Right cardiac atrium (tissue), 5 donors: Measurements from ENCODE around the gene ECPAS. TPM values are rescaled to one million over a fixed set of nuclear protein-coding genes. Genes with fewer than 3 reads are reported as not detected.

ENCODE experiments used
- ATAC-seq, 2 donors: fragments of 200-7000 bp; cut with Tn5 transposase; one replicate each; pipeline versions ENCODE4 v1.8.0 to v1.9.1; 2020; ENCODE audit warnings: moderate library complexity in 2 of 2, mild to moderate bottlenecking in 1 of 2
- DNase-seq, 3 donors: peaks; one replicate each; pipeline ENCODE4 v3.0.0-alpha.2; 2020
- H3K27ac ChIP-seq: one replicate; pipeline ENCODE4 v1.5.1; 2013; ENCODE audit warnings: mild to moderate bottlenecking, low read length, control low read depth, moderate library complexity
- H3K27me3 ChIP-seq: one replicate; pipeline ENCODE4 v1.6.1; 2013; ENCODE audit not compliant: control insufficient read depth, insufficient read depth
- H3K4me1 ChIP-seq: one replicate; pipeline ENCODE4 v1.6.1; 2013; ENCODE audit warnings: low read length; ENCODE audit not compliant: control insufficient read depth, insufficient read depth
- H3K4me3 ChIP-seq: one replicate; pipeline ENCODE4 v1.5.1; 2013; ENCODE audit warnings: low read length, control low read depth
- H3K9me3 ChIP-seq: one replicate; pipeline ENCODE4 v1.6.1; 2013; ENCODE audit warnings: low read length; ENCODE audit not compliant: control insufficient read depth
- WGBS: extraction: QIAGEN DNeasy Blood & Tissue Kit; methylation state at CpG from one replicate; pipeline ENCODE4 v1.1.7; 2013; 5-methylcytosine and 5-hydroxymethylcytosine counted together
- intact Hi-C, 4 donors: fragments of 100-400 bp; cut with DNase I; formaldehyde crosslinking; loops; one replicate each; pipeline versions ENCODE4 v1.11.0 to v1.14.0; 2022 to 2023
- polyA plus RNA-seq: library from polyadenylated mRNA; stranded (reverse); fragments of 200-250 nt; gene quantifications from one replicate; pipeline ENCODE4 v1.2.3, GENCODE V29; 2013
- total RNA-seq, 4 donors: library from RNA; stranded (reverse); fragmentation: NEBNext Ultra II Directional; extraction: Animal tissue kit (Norgen Biotek cat#: 25700); gene quantifications; one replicate each; pipeline ENCODE4 v1.2.1, GENCODE V29; 2021
- donor health status: healthy with polysubstance abuse.
- donor health status: DM: no; HTN: yes; CAD: no.
- donor health status: DM: no; HTN: no; CAD: no.
- donor health status: DM: no; HTN: yes; CAD: no; lungs with severe emphysema.
- donor health status: DM: yes; HTN: yes; CAD: no.

Gene ECPAS
- total and polyA plus RNA-seq, 5 donors = 24.3 to 99.1 (median 90.0) TPM

GRCh38 chr9:111442360-111443027 lies 41.7 kb downstream of the ECPAS start:
- H3K4me1 ChIP-seq = no peaks in the 10 kb centered on the region
- no peaks in the 10 kb centered on the region for H3K27me3 ChIP-seq
- no peak overlapping the region for H3K27ac ChIP-seq
- WGBS = 91% methylated on average over 4 of the region's 4 CpGs
- no peak for ATAC-seq
- no peak for DNase-seq
- H3K9me3 ChIP-seq = no peaks in the 10 kb centered on the region
- intact Hi-C loops = loop anchor here in 1 of 4 donors (10.0 kb wide), 1 partner anchor 82 kb away; the partner anchor contains the start of gene ZNF483
- no peak overlapping the region for H3K4me3 ChIP-seq

DNA sequence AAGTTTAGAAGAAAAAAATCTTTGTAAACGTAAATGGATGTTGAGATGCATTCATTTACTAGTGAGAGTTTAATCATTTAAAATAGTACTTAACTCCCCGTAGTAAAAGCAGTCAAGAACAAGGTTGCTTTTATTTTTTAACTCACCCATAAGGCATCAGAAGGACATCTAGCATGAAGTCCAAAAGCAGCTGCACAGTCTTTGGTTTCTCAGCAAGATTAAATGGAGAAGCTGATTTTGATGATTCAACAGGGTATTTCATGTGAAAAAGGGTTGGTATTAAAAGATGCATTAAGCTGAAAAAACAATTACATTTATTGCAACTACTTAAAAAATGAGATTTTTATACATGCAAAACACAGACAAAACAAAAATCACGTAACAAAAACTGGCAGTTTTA lies 44.0 kb downstream of the ECPAS start:
- ATAC-seq (no peak), DNase-seq (no peak)
- no peak overlapping the region for H3K4me3 ChIP-seq
- H3K27me3 ChIP-seq = no peaks in the 10 kb centered on the region
- no peaks in the 10 kb centered on the region for H3K9me3 ChIP-seq
- intact Hi-C loops = loop anchor here in 1 of 4 donors (10.0 kb wide), 1 partner anchor 85 kb away; the partner anchor contains the start of gene ZNF483
- no peaks in the 10 kb centered on the region for H3K4me1 ChIP-seq
- H3K27ac ChIP-seq = no peak overlapping the region
- 87% methylated on average over 3 of the region's 3 CpGs for WGBS

DNA sequence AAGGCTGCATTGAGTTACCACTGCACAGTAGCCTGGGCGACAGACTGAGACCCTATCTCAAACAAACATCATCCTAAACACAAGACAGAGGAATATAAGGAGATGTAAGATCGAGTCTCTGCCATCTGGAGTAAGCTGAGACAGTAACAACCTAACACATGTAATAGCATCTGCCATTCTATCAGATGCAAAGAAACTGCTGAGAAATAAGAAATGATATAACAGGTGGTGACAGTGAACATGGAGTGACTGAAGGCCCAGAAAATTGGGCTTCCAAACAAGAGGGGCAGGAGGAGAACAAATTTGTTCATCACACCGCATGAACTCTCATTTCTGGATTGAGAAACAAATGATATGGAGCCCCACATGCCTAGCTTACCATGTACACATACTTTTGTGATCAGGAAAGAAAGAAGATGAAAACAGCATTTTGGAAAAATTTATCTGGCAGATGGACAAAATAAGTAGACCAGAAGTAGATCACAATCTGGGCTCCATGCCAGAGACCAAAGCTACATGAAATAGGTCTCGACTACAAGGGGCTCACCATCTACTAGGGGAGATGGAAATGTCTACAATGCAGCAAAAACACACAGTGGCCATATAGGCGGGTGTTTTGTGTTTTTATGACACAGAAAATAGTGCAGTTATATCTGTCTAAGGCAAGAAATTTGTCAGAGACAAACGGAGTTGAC lies 45.5 kb downstream of the ECPAS start:
- no peaks in the 10 kb centered on the region for H3K9me3 ChIP-seq
- intact Hi-C loops = no loop called here
- H3K4me3 ChIP-seq = no peak overlapping the region

DNA sequence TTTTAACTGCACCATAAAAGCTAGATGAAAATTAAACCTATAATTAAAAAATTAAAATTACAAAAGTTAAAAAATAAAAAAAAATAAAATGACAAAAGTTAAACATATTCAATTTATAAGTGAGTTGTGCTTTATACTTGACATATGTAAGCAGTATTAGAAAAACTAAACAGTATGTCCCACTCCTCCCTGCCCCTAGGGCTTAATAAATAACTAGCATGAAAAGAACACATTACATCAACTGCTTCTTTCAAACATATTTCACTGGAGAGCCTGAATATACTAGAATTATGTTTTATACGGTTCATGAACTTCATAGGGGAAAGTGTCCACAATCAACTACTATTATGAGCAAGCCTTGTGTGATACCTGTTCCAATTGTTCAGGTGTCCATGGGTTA lies 47.6 kb downstream of the ECPAS start:
- no peaks in the 10 kb centered on the region for H3K4me1 ChIP-seq
- intact Hi-C loops = no loop called here
- H3K27me3 ChIP-seq = no peaks in the 10 kb centered on the region
- H3K27ac ChIP-seq = no peak overlapping the region
- DNase-seq (no peak), ATAC-seq (no peak)
- no peaks in the 10 kb centered on the region for H3K9me3 ChIP-seq
- WGBS = 86% methylated on average over 1 of the region's 1 CpG
- no peak overlapping the region for H3K4me3 ChIP-seq

More for the DNA sequence above, 45.5 kb downstream of the ECPAS start:
- Histone ChIP-seq H3K4me1 (no peaks in the 10 kb centered on the region), H3K27ac (no peak overlapping the region), H3K27me3 (no peaks in the 10 kb centered on the region)
- WGBS = 89% methylated on average over 6 of the region's 6 CpGs
- DNase-seq = no peak
- no peak for ATAC-seq

DNA sequence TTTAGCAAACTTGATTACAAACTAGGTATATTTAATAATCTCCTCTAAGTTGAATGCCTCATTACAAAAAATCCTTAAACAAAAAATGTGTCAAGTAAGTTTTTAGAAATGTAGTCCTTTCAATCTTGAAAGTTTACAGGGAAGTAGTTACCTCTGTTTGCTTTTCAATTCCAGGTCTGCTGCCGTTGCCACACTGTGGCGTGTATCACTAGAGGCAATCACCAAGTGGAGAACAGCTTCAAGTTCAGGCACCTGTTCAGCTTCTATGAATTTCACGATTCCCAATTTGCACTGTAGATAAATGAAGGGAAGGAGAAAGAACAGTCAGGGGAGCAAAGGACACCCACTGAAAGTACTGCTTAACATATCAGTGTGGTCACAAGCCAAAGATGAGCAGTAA lies 51.1 kb downstream of the ECPAS start:
- intact Hi-C loops = no loop called here
- no peak overlapping the region for H3K4me3 ChIP-seq
- no peaks in the 10 kb centered on the region for H3K4me1 ChIP-seq
- DNase-seq (no peak), ATAC-seq (no peak)
- H3K27ac ChIP-seq = no peak overlapping the region
- 94% methylated on average over 3 of the region's 3 CpGs for WGBS
- no peaks in the 10 kb centered on the region for H3K9me3 ChIP-seq
- H3K27me3 ChIP-seq = no peaks in the 10 kb centered on the region

DNA sequence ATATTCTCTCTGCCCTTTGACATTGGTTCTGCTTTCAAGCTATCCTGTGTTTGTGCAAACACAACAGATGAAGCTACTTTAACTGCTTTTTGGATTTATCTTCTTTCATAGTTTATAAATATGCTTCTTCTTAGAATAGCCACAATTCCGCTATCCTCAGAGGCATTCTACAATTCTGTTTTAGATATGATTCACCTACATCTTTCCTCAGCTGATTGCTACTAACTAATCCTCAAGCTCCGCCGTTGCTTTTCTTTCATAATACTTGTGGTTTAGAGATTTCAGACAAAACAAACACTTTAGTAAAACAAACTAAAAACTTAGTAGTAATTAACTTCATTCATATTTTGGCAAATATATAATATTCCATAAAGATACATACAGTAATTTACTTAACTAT lies 52.5 kb downstream of the ECPAS start:
- H3K9me3 ChIP-seq = no peaks in the 10 kb centered on the region
- H3K4me1 ChIP-seq = no peaks in the 10 kb centered on the region
- intact Hi-C loops = no loop called here
- no peak overlapping the region for H3K4me3 ChIP-seq
- no peak for DNase-seq
- H3K27ac ChIP-seq = no peak overlapping the region
- WGBS = 95% methylated on average over 3 of the region's 3 CpGs
- ATAC-seq = no peak
- H3K27me3 ChIP-seq = no peaks in the 10 kb centered on the region

- intact Hi-C loops = loop anchor here in 1 of 4 donors (10.0 kb wide), 1 partner anchor 54 kb away; no protein-coding TSS in a partner anchor
- H3K4me1 ChIP-seq = no peaks in the 10 kb centered on the region
- ATAC-seq = no peak
- no peaks in the 10 kb centered on the region for H3K9me3 ChIP-seq
- H3K27ac ChIP-seq = no peak overlapping the region
- H3K4me3 ChIP-seq = no peak overlapping the region
- H3K27me3 ChIP-seq = no peaks in the 10 kb centered on the region
- DNase-seq = no peak
Measured at GRCh38 chr9:111429175-111429574, 55.0 kb downstream of the ECPAS start.

DNA sequence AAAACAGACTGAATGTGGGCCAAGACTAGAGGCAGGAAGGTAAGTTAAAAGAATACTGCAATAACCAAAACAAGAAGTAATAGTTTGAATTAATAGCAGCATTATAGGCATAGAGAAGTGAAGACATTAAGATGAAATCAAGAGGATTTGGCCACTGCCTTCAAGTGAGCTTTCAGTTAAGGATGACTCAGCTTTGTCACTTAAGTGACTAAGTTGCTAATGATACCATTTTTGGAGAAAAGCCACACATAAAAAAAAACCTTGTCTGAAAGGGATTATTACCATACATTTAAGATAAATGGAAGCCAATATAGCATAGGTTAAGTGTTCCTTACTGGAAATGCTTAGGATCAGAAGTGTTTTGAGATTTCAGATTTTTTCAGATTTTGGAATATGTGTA lies 57.0 kb downstream of the ECPAS start:
- no peak overlapping the region for H3K4me3 ChIP-seq
- no peaks in the 10 kb centered on the region for H3K9me3 ChIP-seq
- H3K4me1 ChIP-seq = no peaks in the 10 kb centered on the region
- ATAC-seq (peak in 1 of 2 donors; percentile 23), DNase-seq (no peak)
- H3K27me3 ChIP-seq = no peaks in the 10 kb centered on the region
- intact Hi-C loops = loop anchor here in 1 of 4 donors (10.0 kb wide), 1 partner anchor 52 kb away; no protein-coding TSS in a partner anchor
- no peak overlapping the region for H3K27ac ChIP-seq

- Histone ChIP-seq H3K27me3 (no peaks in the 10 kb centered on the region), H3K9me3 (no peaks in the 10 kb centered on the region), H3K4me1 (no peaks in the 10 kb centered on the region), H3K4me3 (no peak overlapping the region), H3K27ac (no peak overlapping the region)
- 97% methylated on average over 3 of the region's 3 CpGs for WGBS
- intact Hi-C loops = loop anchor here in 1 of 4 donors (10.0 kb wide), 1 partner anchor 49 kb away; no protein-coding TSS in a partner anchor
- DNase-seq = no peak
- no peak for ATAC-seq
Measured at GRCh38 chr9:111423389-111423788, 60.8 kb downstream of the ECPAS start.

GRCh38 chr9:111414406-111414805 lies 69.8 kb downstream of the ECPAS start:
- intact Hi-C loops = loop anchor here in 2 of 4 donors (10.0 kb wide), 2 partner anchors 50 to 60 kb away; no protein-coding TSS in a partner anchor
- H3K27me3 ChIP-seq = no peaks in the 10 kb centered on the region
- no peak overlapping the region for H3K4me3 ChIP-seq
- DNase-seq (no peak), ATAC-seq (peak in 1 of 2 donors; percentile 13)
- no peak overlapping the region for H3K27ac ChIP-seq
- WGBS = 90% methylated on average over 11 of the region's 11 CpGs
- H3K4me1 ChIP-seq = no peaks in the 10 kb centered on the region
- no peaks in the 10 kb centered on the region for H3K9me3 ChIP-seq

GRCh38 chr9:111413996-111414395 lies 70.2 kb downstream of the ECPAS start:
- no peaks in the 10 kb centered on the region for H3K9me3 ChIP-seq
- no peak overlapping the region for H3K27ac ChIP-seq
- H3K4me1 ChIP-seq = no peaks in the 10 kb centered on the region
- DNase-seq (no peak), ATAC-seq (no peak)
- H3K4me3 ChIP-seq = no peak overlapping the region
- 60% methylated on average over 3 of the region's 3 CpGs for WGBS
- intact Hi-C loops = loop anchor here in 2 of 4 donors (10.0 kb wide), 2 partner anchors 49 to 61 kb away; no protein-coding TSS in a partner anchor
- no peaks in the 10 kb centered on the region for H3K27me3 ChIP-seq
